GM10248 (cell line): Measurements from ENCODE around the gene TTC33.

Experiments used
- CTCF ChIA-PET: fragments of 300-600 bp; sonication (Branson Sonifier 250); formaldehyde crosslinking; extraction: SDS; loops from one replicate; lab custom pipeline; 2021; ENCODE audit warnings: antibody characterized with exemption; lab: Yijun Ruan, JAX
- POLR2A ChIA-PET: fragments of 350-650 bp; sonication (Branson Sonifier 250); formaldehyde crosslinking; extraction: SDS; loops from one replicate; lab custom pipeline; 2020; ENCODE audit warnings: antibody characterized with exemption; lab: Yijun Ruan, JAX
- DNase-seq: peaks from one replicate; pipeline ENCODE4 v3.0.0; 2012; ENCODE audit errors: extremely low spot score
- CTCF ChIP-seq: IDR thresholded peaks from 2 replicates; pipeline ENCODE4 v1.5.1; 2012; ENCODE audit warnings: mild to moderate bottlenecking, low read depth; ENCODE audit errors: extremely low read depth, missing control alignments, control extremely low read depth

Gene TTC33

GRCh38 chr5:40628407-40628806 is 127.4 kb downstream of the TTC33 start:
- POLR2A ChIA-PET = no interaction called here
- no peak for DNase-seq
- TF ChIP-seq CTCF = no peak
- CTCF ChIA-PET = interaction anchor here (1.2 kb wide), 1 partner anchor 22 kb away, joined by 4 read pairs; no protein-coding TSS in a partner anchor

- DNase-seq = no peak
- CTCF ChIA-PET = interaction anchor here (1.2 kb wide), 1 partner anchor 21 kb away, joined by 4 read pairs; no protein-coding TSS in a partner anchor
- POLR2A ChIA-PET = no interaction called here
- no peak for TF ChIP-seq CTCF
These were observed 128.1 kb downstream of the TTC33 start for GRCh38 chr5:40627706-40628105.

- ChIA-PET CTCF (no interaction called here), POLR2A (no interaction called here)
These were observed 129.0 kb downstream of the TTC33 start for GRCh38 chr5:40626801-40627200.

GRCh38 chr5:40623480-40624420 is 132.0 kb downstream of the TTC33 start:
- DNase-seq = no peak
- no peak for TF ChIP-seq CTCF
- CTCF ChIA-PET = no interaction called here
- POLR2A ChIA-PET = no interaction called here

More at GRCh38 chr5:40626801-40627200, 129.0 kb downstream of the TTC33 start:
- DNase-seq = no peak
- no peak for TF ChIP-seq CTCF

GRCh38 chr5:40622463-40623252 is 133.1 kb downstream of the TTC33 start:
- POLR2A ChIA-PET = no interaction called here
- TF ChIP-seq CTCF = no peak
- CTCF ChIA-PET = no interaction called here
- no peak for DNase-seq

- DNase-seq = no peak
- TF ChIP-seq CTCF = no peak
- ChIA-PET POLR2A (no interaction called here), CTCF (no interaction called here)
These were observed 136.3 kb downstream of the TTC33 start for GRCh38 chr5:40619421-40619820.
